PFSK-1 (cell line): ENCODE results near the gene TMEM200A.

Source experiments
- POLR2AphosphoS5 ChIP-seq: IDR thresholded peaks from 2 replicates; pipeline ENCODE4 v1.6.1; 2012; ENCODE audit warnings: low read depth, mild to moderate bottlenecking, control low read depth, low read length, moderate library complexity
- SIN3A ChIP-seq: IDR thresholded peaks from 2 replicates; pipeline ENCODE4 v1.6.1; 2012; ENCODE audit warnings: mild to moderate bottlenecking, low read length, moderate library complexity, borderline replicate concordance; ENCODE audit not compliant: insufficient read depth
- TAF1 ChIP-seq: IDR thresholded peaks from 2 replicates; pipeline ENCODE4 v1.6.1; 2012; ENCODE audit warnings: low read length, control low read depth, borderline replicate concordance; ENCODE audit not compliant: insufficient read depth
- TF ChIP-seq, protein P1 (sequence below), 2 experiments: IDR thresholded peaks; 2 replicates each; pipeline versions ENCODE4 v1.6.1 to v1.8.0; 2011 to 2012; ENCODE audit warnings: low read depth in 2 of 2, low read length in 2 of 2, control low read depth in 1 of 2, inconsistent platforms in 1 of 2, mild to moderate bottlenecking in 1 of 2, moderate library complexity in 1 of 2; ENCODE audit not compliant: insufficient read depth in 1 of 2

DNA sequence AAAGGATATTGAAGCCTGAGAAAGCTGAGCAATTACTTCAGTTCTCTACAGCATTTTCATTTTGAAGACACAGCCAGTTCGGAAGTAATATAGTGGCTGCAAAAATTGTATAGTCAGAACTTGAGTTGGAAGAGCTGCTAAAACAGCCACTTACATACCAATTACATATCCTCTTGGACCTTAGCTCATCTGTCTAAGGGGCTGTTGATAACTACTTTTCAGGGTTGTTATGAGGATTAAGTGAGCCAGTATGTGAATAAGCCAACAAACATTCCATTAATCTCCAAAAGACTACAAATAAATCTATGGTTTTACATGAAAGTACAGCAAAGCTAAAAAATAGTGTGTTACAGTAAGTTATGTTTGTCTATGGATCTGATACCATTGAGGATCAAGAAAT lies 59.7 kb downstream of the TMEM200A start:
- TF ChIP-seq, protein P1, sequence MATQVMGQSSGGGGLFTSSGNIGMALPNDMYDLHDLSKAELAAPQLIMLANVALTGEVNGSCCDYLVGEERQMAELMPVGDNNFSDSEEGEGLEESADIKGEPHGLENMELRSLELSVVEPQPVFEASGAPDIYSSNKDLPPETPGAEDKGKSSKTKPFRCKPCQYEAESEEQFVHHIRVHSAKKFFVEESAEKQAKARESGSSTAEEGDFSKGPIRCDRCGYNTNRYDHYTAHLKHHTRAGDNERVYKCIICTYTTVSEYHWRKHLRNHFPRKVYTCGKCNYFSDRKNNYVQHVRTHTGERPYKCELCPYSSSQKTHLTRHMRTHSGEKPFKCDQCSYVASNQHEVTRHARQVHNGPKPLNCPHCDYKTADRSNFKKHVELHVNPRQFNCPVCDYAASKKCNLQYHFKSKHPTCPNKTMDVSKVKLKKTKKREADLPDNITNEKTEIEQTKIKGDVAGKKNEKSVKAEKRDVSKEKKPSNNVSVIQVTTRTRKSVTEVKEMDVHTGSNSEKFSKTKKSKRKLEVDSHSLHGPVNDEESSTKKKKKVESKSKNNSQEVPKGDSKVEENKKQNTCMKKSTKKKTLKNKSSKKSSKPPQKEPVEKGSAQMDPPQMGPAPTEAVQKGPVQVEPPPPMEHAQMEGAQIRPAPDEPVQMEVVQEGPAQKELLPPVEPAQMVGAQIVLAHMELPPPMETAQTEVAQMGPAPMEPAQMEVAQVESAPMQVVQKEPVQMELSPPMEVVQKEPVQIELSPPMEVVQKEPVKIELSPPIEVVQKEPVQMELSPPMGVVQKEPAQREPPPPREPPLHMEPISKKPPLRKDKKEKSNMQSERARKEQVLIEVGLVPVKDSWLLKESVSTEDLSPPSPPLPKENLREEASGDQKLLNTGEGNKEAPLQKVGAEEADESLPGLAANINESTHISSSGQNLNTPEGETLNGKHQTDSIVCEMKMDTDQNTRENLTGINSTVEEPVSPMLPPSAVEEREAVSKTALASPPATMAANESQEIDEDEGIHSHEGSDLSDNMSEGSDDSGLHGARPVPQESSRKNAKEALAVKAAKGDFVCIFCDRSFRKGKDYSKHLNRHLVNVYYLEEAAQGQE (IDR thresholded peaks at IDR 0.05; ENCODE audit: insufficient read depth in 1 of 2, low read depth in 2 of 2, low read length in 2 of 2): no peak
- TF ChIP-seq SIN3A (no peak), POLR2AphosphoS5 (no peak), TAF1 (no peak)
